Measurements from ENCODE around the gene C4orf50. TPM values are rescaled to one million over a fixed set of nuclear protein-coding genes. Genes with fewer than 3 reads are reported as not detected.

The C4orf50 gene
- total and polyA plus RNA-seq, 2 experiments from 2014 or later: not detected

DNA sequence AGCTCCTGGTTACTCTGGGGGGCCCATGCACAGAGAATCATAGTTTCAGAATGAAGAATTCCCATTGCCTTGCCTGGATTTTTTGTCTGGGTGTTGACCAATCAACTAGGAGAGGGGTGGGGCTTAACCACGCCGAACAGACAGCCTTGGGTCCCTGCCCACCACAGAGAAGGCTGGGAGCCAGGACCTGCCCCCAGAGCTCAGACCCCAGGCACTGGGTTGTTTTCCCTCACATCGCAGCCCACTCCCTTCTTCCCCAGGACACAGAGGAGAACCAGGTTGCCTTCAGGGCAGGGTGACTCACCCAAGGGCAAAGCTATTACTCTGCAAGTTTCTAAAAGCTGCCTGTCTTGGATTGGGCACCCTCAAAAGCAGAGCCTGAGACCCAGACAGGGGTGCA lies 102.0 kb downstream of the C4orf50 start:
- no peaks in the 10 kb centered on the region for H3K36me3 ChIP-seq (ENCODE audit: low read depth)
- in situ Hi-C loops (cut with MboI): no loop called here
- H3K4me3 ChIP-seq: no peak overlapping the region
- no peak overlapping the region for H2AFZ ChIP-seq
- no peak overlapping the region for H3K4me2 ChIP-seq (ENCODE audit: unreplicated experiment)
- TF ChIP-seq EZH2 (IDR thresholded peaks at IDR 0.05; ENCODE audit: insufficient read depth, poor library complexity, severe bottlenecking): no peak
- TF ChIP-seq EZH2phosphoT487 (IDR thresholded peaks at IDR 0.05; ENCODE audit: insufficient read depth, low read depth): no peak
- no peak for DNase-seq
- H3K9me3 ChIP-seq (ENCODE audit: low read depth): no peaks in the 10 kb centered on the region
- WGBS, 2 experiments (ENCODE audit: low coverage in 1 of 2, low lambda C conversion rate in 2 of 2, missing lambda C conversion rate in 2 of 2): 34 to 38% methylated on average over 3 of the region's 3 CpGs
- H3K27me3 ChIP-seq (replicated peaks; ENCODE audit: insufficient read depth): 0 out of 2 replicates have a peak, but pooled peaks cover 3% of the 10 kb centered on the region
- no peak overlapping the region for H3K9ac ChIP-seq
- no peaks in the 10 kb centered on the region for H3K4me1 ChIP-seq (ENCODE audit: insufficient read depth)
- H3K9me2 ChIP-seq (ENCODE audit: insufficient read depth): no peaks in the 10 kb centered on the region
- H3K79me2 ChIP-seq (ENCODE audit: insufficient read depth): no peaks in the 10 kb centered on the region
- no peaks in the 10 kb centered on the region for H3F3A ChIP-seq (ENCODE audit: insufficient read depth)
- no peaks in the 10 kb centered on the region for H4K20me1 ChIP-seq (ENCODE audit: insufficient read depth)
- H3K27ac ChIP-seq: no peak overlapping the region

DNA sequence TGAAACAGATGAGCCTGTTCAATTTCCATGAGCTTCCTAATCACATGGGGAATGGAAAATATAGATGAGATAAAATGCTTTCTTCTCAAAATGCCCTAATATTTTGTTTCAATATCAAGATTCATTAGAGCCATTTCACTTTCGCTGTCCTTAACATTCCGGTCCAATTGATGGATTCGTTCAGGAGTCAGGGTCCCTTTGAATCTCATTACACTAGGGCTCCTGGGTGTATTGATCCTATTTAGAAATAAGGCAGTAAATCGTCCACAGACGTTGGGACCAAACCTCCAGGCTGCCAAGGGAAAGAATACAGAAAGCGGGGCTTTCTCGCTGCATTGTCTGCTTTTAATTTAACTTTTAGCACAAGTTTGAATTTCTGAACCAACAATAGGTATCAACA lies 104.8 kb downstream of the C4orf50 start:
- H3K9me3 ChIP-seq (ENCODE audit: low read depth): no peaks in the 10 kb centered on the region
- no peaks in the 10 kb centered on the region for H3K36me3 ChIP-seq (ENCODE audit: low read depth)
- H3K9me2 ChIP-seq (ENCODE audit: insufficient read depth): no peaks in the 10 kb centered on the region
- H3K27me3 ChIP-seq (replicated peaks; ENCODE audit: insufficient read depth): 0 out of 2 replicates have a peak, but pooled peaks cover 3% of the 10 kb centered on the region
- H3K79me2 ChIP-seq (ENCODE audit: insufficient read depth): no peaks in the 10 kb centered on the region
- TF ChIP-seq EZH2 (IDR thresholded peaks at IDR 0.05; ENCODE audit: insufficient read depth, poor library complexity, severe bottlenecking): no peak
- TF ChIP-seq EZH2phosphoT487 (IDR thresholded peaks at IDR 0.05; ENCODE audit: insufficient read depth, low read depth): no peak
- in situ Hi-C loops (cut with MboI): no loop called here
- no peak overlapping the region for H2AFZ ChIP-seq
- H3K4me1 ChIP-seq (ENCODE audit: insufficient read depth): no peaks in the 10 kb centered on the region
- H3F3A ChIP-seq (ENCODE audit: insufficient read depth): no peaks in the 10 kb centered on the region
- no peak overlapping the region for H3K4me2 ChIP-seq (ENCODE audit: unreplicated experiment)
- no peaks in the 10 kb centered on the region for H4K20me1 ChIP-seq (ENCODE audit: insufficient read depth)
- H3K27ac ChIP-seq: no peak overlapping the region
- no peak for DNase-seq
- no peak overlapping the region for H3K9ac ChIP-seq
- WGBS, 2 experiments (ENCODE audit: low coverage in 1 of 2, low lambda C conversion rate in 2 of 2, missing lambda C conversion rate in 2 of 2): 18 to 36% methylated on average over 7 of the region's 7 CpGs
- no peak overlapping the region for H3K4me3 ChIP-seq

DNA sequence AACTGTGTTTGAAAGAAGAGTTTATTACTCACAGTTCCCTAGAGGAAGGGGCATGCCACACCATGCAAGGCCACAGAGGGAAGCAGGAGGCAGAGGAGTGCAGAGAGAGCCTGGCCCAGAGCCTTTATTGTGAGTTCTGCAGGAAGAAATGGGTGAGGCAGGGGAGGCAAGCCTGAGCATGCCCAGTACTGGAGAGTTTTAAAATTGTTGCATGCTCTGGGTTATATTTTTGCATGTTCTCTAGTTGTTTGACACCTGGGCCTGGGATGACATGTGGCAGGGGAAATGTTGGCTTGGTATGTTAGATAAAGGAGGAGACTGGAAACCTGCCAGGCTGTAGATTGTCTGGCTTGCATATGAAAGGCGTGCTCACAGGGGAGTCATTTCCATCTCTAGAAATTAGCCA lies 105.6 kb downstream of the C4orf50 start:
- Histone ChIP-seq H3K36me3 (ENCODE audit: low read depth) (no peaks in the 10 kb centered on the region), H3K4me1 (ENCODE audit: insufficient read depth) (no peaks in the 10 kb centered on the region), H3F3A (ENCODE audit: insufficient read depth) (no peaks in the 10 kb centered on the region), H3K27me3 (replicated peaks; ENCODE audit: insufficient read depth) (0 out of 2 replicates have a peak, but pooled peaks cover 3% of the 10 kb centered on the region), H4K20me1 (ENCODE audit: insufficient read depth) (no peaks in the 10 kb centered on the region), H2AFZ (no peak overlapping the region), H3K79me2 (ENCODE audit: insufficient read depth) (no peaks in the 10 kb centered on the region), H3K9ac (no peak overlapping the region), H3K27ac (no peak overlapping the region), H3K9me3 (ENCODE audit: low read depth) (no peaks in the 10 kb centered on the region), H3K4me3 (no peak overlapping the region), H3K9me2 (ENCODE audit: insufficient read depth) (no peaks in the 10 kb centered on the region), H3K4me2 (ENCODE audit: unreplicated experiment) (no peak overlapping the region)
- in situ Hi-C loops (cut with MboI): no loop called here
- 36 to 45% methylated on average over 1 of the region's 1 CpG for WGBS, 2 experiments (ENCODE audit: low coverage in 1 of 2, low lambda C conversion rate in 2 of 2, missing lambda C conversion rate in 2 of 2)
- no peak for DNase-seq
- TF ChIP-seq EZH2phosphoT487 (IDR thresholded peaks at IDR 0.05; ENCODE audit: insufficient read depth, low read depth) (no peak), EZH2 (IDR thresholded peaks at IDR 0.05; ENCODE audit: insufficient read depth, poor library complexity, severe bottlenecking) (no peak)

DNA sequence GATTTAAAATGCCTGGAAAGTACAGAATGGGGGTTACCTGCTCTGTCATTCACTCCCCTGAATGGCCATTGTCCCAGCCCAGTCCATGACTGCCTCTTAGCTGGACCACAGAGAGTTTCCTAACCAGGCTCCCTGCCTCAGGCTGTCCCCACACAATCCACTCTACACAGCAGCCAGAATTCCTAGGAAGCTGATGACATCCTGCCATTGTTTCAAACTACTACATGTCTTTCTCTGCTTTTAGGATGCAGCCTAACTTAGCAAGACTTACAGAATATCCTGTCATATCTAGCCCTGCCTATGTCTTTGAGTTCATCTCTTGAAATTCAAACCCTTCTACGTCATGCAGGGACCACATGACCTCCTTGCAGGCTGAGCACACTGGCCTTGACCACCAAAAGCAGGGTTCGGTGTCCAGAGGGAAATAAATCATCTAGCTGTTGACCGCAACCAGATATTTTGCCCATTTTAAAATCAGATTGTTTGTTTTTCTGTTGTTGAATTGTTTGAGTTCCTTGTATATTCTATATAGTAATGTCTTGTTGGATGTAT lies 109.3 kb downstream of the C4orf50 start:
- Histone ChIP-seq H3K27ac (no peak overlapping the region), H3K4me2 (ENCODE audit: unreplicated experiment) (no peak overlapping the region), H3K4me1 (ENCODE audit: insufficient read depth) (no peaks in the 10 kb centered on the region), H3K27me3 (replicated peaks; ENCODE audit: insufficient read depth) (no peaks in the 10 kb centered on the region; the same call in 1 of the 2 replicates), H3K9ac (no peak overlapping the region), H3K79me2 (ENCODE audit: insufficient read depth) (no peaks in the 10 kb centered on the region), H3K36me3 (ENCODE audit: low read depth) (no peaks in the 10 kb centered on the region), H4K20me1 (ENCODE audit: insufficient read depth) (no peaks in the 10 kb centered on the region), H3F3A (ENCODE audit: insufficient read depth) (no peaks in the 10 kb centered on the region), H3K9me2 (ENCODE audit: insufficient read depth) (no peaks in the 10 kb centered on the region), H3K9me3 (ENCODE audit: low read depth) (no peaks in the 10 kb centered on the region), H3K4me3 (no peak overlapping the region), H2AFZ (no peak overlapping the region)
- in situ Hi-C loops (cut with MboI): no loop called here
- WGBS, 2 experiments (ENCODE audit: low coverage in 1 of 2, low lambda C conversion rate in 2 of 2, missing lambda C conversion rate in 2 of 2): 19 to 25% methylated on average over 3 of the region's 3 CpGs
- no peak for TF ChIP-seq EZH2phosphoT487 (IDR thresholded peaks at IDR 0.05; ENCODE audit: insufficient read depth, low read depth)
- TF ChIP-seq EZH2 (IDR thresholded peaks at IDR 0.05; ENCODE audit: insufficient read depth, poor library complexity, severe bottlenecking): no peak
- no peak for DNase-seq

Measured in GM23248 (cell line).